SH-SY5Y (cell line): ENCODE measurements around the gene FABP1.

Experiments used
- GATA2 ChIP-seq: IDR thresholded peaks from 2 replicates; pipeline ENCODE4 v1.6.1; 2011; ENCODE audit warnings: mild to moderate bottlenecking, low read depth, low read length
- GATA3 ChIP-seq: IDR thresholded peaks from 2 replicates; pipeline ENCODE4 v1.6.1; 2011; ENCODE audit warnings: low read depth, mild to moderate bottlenecking, low read length, moderate library complexity

The FABP1 gene

DNA sequence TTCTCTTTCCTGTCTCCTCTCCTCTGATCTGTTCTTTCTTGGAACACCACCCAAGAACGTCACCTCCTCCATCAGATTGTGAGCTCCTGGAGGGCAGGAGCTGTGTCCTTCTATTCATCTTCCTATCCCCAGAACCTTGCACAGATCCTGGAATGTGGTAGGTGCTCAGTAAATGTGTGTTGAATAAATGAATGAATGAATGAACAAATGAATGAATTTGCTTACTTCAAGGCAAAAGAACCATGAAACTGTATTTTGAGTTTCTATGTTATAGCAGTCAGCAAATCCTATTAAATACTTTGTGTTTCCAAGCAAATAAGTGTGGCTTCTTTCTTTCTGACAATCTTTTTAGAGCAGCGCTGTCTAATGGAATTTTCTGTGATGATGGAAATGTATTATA lies 14.8 kb downstream of the FABP1 start:
- TF ChIP-seq GATA2 (no peak), GATA3 (no peak)

DNA sequence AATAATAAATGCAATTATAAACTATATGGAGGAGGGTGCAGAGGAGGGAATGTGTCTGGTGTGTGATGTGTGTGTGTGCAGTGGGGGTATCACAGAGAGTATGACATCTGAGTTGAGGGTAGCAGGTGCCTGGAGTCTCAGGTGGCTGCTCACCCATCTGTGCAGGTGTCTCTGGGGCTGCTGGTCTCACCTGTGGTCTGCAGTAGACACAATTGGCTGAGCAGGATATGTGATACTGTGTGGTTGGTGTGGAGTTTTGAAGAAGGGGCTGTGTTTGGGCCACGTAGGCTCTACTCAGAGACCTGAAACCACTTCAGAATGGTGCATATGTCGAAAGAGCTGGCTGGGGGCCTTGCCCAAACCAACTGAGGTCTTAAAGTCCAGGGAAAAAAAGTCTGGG lies 17.0 kb downstream of the FABP1 start:
- TF ChIP-seq GATA2 (no peak), GATA3 (no peak)

- TF ChIP-seq GATA3 = no peak
- no peak for TF ChIP-seq GATA2
Measured at GRCh38 chr2:88108796-88109195, 19.1 kb downstream of the FABP1 start.

- TF ChIP-seq GATA2 = no peak
- TF ChIP-seq GATA3 = no peak
Measured at GRCh38 chr2:88100489-88100858, 27.4 kb downstream of the FABP1 start.

DNA sequence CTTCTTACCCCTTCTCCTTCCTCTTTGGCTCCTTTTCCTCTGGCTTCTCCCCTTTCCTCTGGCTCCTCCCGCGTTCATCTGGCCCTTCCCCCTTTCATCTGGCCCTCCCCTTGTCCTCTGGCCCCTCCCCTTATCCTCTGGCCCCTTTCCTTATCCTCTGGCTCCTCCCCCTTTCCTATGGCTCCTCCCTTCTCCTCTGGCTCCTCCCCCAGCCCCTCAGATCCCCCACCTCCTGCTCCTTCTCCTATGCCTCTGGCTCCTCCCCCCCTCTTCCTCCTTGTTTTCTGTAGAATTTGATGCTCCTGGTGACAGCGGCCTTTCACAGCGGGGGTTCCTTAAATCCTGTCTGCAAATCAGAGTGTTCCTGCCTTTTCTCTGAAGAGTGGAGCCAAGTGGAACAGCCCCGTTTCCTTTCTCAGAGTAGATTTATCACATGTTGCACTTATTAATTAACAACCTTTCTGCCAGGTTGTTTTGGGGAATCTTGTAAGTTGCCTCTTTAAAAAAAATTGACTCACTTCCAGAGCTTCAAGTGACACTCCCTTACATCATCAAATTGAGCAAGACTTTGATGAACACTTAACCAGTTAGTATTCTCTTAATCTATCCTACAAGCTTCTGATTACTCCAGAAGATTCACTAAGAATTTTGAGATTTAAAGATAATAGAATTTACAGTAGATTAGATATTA lies 27.9 kb downstream of the FABP1 start:
- no peak for TF ChIP-seq GATA2
- no peak for TF ChIP-seq GATA3

- TF ChIP-seq GATA2 = no peak
- no peak for TF ChIP-seq GATA3
Measured at GRCh38 chr2:88098558-88098900, 29.3 kb downstream of the FABP1 start.

- TF ChIP-seq GATA2 (no peak), GATA3 (no peak)
Measured at GRCh38 chr2:88097891-88098557, 29.8 kb downstream of the FABP1 start.

GRCh38 chr2:88097192-88097591 lies 30.7 kb downstream of the FABP1 start:
- TF ChIP-seq GATA3 (no peak), GATA2 (no peak)

DNA sequence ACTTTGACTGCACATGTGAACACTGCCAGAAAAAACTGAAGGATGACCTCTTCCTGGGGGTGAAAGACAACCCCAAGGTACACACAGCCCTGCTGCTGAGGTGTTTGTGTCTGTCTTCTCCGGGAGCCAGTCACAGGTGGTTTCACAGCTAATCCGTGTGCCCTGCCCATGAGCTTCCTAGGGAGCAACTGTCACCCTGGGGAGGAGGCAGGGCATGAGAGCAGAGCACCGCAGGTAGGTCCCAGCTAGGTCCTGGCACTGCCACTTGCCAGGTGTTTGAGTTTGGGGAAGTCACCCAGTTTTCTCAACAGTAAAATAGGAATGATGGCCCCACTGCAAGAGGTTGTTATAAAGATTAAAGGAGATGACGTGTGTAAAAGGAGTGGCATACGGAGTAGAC lies 31.2 kb downstream of the FABP1 start:
- TF ChIP-seq GATA3 = no peak

DNA sequence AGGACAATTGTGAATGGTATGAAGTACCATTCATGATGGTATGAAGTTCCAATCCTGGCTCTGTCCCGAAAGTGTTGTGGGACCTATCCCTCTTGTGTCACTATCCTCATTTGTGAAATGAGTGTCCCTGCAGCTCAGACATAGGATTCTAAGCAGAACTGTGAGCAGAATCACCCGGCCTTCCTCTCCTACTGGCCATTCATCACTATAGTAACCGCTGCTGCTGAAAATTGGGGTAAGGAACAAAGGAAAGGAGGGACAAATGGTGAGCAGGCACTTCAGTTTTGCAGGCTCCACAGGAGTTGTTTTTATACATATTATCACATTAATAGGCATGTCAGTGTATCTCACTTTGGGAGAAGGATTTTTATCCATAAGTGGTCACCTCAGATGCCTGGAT lies 32.8 kb downstream of the FABP1 start:
- TF ChIP-seq GATA2 (no peak), GATA3 (no peak)

DNA sequence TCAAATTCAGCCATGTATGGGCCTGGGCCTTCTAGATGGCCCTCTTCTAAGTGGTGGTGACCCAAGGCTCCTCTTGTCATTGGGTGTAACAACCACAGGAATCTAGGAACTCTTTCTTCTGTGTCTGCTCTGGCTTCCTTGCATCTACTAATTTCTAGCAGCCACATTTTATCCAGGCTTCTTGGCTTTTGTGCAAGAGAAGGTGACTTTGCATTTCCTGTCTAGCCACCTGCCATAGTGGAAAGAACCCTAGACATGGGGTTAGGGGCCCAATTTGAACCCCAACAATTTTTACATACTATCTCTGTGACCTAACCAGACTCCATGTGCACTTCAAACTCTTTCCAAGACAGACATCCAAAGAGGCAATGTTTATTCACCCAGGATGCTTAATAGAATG lies 35.1 kb downstream of the FABP1 start:
- TF ChIP-seq GATA3 (no peak), GATA2 (no peak)

GRCh38 chr2:88091943-88092342 lies 35.9 kb downstream of the FABP1 start:
- TF ChIP-seq GATA3 = no peak
- no peak for TF ChIP-seq GATA2

DNA sequence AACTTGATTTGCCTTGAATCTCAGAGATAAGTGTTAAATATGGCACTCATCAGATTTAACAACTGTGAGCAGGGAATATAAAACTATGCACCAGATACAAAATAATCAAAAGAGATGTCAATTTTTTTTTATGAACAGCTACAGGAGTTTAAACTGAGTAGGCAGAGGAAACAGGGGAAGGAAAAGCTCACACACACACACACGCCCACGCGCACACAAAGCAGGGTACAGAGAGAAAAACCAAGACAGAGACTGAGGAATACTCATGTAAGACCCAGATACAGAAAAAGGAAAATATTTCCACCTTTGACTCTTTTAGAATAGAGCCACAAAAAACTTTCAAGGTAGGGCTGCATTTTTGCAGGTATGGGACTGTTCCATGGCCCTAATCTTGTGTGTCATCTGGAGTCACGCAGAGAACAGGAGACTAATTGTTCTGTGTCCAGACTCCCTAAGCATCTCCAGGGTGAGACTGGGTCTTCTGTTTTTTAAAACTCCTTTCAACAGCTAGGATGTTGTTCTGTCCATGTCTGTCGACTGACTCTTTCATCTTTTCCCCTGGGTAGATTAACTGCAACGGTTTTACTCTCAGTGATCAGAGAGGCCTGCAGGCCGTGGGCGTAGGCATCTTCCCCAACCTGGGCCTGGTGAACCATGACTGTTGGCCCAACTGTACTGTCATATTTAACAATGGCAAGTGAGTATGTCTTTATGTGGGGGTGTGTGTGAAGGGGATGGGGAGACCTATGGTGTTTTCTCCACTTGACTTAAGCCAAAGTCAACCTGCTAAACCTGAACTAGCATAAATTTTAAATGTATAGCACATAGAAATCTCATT lies 37.2 kb downstream of the FABP1 start:
- TF ChIP-seq GATA3 (no peak), GATA2 (no peak)

DNA sequence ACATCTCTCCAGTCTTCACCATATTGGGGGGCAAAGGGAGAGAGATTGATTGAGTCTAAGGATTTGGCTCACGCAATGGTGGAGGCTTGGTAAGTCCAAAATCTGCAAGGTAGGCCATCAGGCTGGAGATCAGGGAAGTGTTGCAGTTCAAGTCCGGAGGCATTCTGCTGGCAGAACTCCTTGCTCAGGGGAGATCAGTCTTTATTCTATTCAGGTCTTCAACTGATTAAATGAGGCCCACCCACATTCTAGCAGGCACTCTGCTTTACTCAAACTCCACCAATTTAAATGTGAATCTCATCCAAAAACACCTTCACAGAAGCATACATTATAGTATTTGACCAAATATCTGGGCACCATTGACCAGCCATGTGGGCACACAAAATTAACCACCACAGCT lies 38.9 kb downstream of the FABP1 start:
- no peak for TF ChIP-seq GATA3
- TF ChIP-seq GATA2 = no peak

- no peak for TF ChIP-seq GATA3
- no peak for TF ChIP-seq GATA2
Measured at GRCh38 chr2:88087763-88088162, 40.1 kb downstream of the FABP1 start.

DNA sequence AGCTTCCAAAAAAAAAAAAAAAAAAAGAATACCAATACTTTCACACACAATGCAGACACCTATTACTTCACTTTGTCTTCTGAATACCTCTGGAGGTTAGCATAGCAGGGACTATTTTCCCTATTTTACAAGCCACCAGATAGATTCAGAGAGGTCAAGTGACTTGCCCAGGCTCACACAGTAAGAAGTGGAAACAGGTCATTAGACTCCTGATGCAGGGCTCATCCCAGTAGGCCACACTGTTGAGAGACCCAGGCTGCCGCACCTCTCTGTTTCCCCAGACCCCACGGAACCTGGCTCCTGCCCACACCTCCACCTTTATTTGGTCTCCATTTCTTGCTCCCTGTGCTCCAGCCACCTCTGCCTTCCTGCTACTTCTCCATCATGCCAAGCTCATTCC lies 40.8 kb downstream of the FABP1 start:
- TF ChIP-seq GATA2 (no peak), GATA3 (no peak)
